ENCODE measurements around the gene GTF2F2.

Gene GTF2F2

DNA sequence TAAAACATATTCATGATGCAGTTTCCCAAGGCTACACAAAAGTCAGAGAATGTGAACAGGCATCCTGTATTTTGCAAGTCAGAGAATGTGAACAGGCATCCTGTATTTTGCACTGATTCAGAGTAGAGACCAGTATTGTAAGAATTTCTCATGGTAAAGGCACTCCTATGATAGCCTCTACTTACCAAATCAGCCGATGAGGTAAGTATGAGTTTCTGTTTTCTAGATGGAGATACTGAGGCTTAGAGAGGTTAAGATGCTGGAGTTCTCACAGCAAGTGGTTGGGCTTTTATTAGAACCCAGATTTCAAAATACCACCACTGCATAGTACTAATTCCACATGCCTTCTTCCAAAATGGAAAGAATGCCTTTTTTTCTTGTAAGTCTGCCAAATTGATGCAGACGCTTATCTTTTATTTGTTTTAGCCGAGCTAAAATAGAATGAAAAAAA, 208.4 kb downstream of the GTF2F2 start:
- no peak overlapping the region for H3K4me3 ChIP-seq (replicated peaks; ENCODE audit: low read depth, low read length)
- TF ChIP-seq, protein P1, sequence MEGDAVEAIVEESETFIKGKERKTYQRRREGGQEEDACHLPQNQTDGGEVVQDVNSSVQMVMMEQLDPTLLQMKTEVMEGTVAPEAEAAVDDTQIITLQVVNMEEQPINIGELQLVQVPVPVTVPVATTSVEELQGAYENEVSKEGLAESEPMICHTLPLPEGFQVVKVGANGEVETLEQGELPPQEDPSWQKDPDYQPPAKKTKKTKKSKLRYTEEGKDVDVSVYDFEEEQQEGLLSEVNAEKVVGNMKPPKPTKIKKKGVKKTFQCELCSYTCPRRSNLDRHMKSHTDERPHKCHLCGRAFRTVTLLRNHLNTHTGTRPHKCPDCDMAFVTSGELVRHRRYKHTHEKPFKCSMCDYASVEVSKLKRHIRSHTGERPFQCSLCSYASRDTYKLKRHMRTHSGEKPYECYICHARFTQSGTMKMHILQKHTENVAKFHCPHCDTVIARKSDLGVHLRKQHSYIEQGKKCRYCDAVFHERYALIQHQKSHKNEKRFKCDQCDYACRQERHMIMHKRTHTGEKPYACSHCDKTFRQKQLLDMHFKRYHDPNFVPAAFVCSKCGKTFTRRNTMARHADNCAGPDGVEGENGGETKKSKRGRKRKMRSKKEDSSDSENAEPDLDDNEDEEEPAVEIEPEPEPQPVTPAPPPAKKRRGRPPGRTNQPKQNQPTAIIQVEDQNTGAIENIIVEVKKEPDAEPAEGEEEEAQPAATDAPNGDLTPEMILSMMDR (IDR thresholded peaks at IDR 0.05; ENCODE audit: low read length, missing control alignments), result no peak
- DNase-seq (ENCODE audit: low read depth), result peak; percentile 88

DNA sequence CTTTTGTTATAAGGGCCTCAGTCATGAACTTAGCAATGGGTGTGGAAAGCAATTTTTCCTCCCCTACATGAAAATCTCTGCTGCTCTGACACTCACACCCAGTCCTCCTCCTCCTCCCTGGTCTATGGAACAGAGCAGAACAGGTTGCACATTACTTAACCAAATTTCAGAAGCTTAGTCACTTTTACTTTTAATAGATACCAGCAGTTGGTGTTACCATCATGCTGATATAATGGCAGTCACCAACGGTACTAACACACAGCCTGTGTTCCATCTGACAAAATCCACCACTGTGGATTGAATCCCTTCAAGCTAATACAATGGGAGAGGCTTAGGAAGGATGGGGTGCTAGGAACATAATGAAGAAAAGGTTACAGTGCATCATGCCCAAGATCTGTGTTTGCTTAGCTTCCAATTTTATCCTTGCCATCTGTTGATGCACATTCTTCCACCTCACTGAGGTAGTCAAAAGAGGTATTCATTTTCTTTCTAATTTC, 210.9 kb downstream of the GTF2F2 start:
- no peak overlapping the region for H3K4me3 ChIP-seq (replicated peaks; ENCODE audit: low read depth, low read length)
- TF ChIP-seq, protein P1 (IDR thresholded peaks at IDR 0.05; ENCODE audit: low read length, missing control alignments), result no peak
- DNase-seq (ENCODE audit: low read depth), result no peak

DNA sequence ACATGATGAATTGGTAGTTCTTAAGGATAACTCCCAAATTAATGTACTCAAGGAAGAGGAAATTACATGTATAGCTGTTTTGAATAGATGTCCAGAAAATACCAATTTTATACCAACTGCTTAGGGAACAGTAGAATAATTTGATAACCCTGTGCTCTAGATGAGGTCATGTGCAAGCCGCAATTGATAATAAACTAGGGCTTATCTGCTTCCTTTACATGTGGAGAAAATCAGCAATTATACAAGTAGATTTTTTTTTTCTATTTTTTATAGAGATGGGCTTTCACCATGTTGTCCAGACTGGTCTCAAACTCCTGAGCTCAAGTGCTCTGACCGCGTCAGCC, 211.4 kb downstream of the GTF2F2 start:
- DNase-seq (ENCODE audit: low read depth), result no peak
- TF ChIP-seq, protein P1 (IDR thresholded peaks at IDR 0.05; ENCODE audit: low read length, missing control alignments), result no peak
- H3K4me3 ChIP-seq (replicated peaks; ENCODE audit: low read depth, low read length), result no peak overlapping the region

DNA sequence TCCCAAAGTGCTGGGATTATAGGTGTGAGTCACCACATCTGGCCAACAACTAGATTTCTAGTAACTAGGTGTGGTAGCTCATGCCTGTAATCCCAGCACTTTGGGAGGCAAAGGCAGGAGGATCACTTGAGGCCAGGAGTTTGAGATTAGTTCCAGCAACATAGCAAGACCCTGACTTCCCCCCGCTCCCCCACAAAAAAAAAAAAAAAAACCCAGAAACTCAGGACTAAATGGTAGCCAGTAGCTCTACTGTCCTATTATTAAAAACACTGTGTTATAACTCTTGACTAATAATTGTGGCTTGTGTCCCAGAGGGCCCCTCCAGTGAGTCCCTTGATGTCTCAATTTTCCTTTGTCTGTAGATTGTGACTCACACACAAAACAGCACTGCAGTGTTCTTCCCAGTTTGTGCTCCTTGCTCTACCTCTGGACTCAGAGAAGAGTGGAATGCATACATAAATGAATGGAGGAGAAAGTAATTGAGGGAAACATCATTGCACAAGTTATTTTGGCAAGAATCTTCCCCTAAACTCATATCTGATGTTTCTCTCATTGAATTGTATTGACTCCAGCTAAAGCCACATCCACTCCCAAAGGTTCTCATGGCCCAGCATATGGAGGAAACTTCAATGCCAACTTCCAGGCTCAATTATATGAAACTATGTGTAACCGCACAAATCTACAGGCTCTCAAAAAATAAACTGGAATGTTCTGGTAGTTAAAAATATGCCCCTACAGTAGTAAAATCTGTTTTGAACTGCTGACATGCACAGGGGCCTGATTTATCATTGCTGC, 211.9 kb downstream of the GTF2F2 start:
- H3K4me3 ChIP-seq (replicated peaks; ENCODE audit: low read depth, low read length), result no peak overlapping the region
- TF ChIP-seq, protein P1 (IDR thresholded peaks at IDR 0.05; ENCODE audit: low read length, missing control alignments), result no peak
- peak; percentile 99 for DNase-seq (ENCODE audit: low read depth)

DNA sequence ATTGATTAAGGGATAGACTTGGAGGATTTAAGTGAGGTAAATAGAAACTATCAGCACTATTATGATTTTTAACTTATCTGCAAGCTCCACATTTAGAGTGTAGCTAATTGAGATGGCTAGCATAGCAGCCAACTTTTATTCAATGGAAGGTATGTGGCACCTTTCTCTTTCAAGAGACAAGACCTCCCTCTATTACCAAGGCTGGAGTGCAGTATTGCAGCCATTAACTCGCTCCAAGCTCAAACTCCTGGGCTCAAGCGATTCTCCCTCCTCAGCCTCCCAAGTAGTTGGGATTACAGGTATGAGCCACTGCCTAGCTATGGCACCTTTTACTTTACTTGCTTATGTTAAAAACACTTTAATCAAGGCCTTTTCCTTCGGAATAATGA, 212.5 kb downstream of the GTF2F2 start:
- DNase-seq (ENCODE audit: low read depth), result no peak
- TF ChIP-seq, protein P1 (IDR thresholded peaks at IDR 0.05; ENCODE audit: low read length, missing control alignments), result no peak
- H3K4me3 ChIP-seq (replicated peaks; ENCODE audit: low read depth, low read length), result no peak overlapping the region

DNA sequence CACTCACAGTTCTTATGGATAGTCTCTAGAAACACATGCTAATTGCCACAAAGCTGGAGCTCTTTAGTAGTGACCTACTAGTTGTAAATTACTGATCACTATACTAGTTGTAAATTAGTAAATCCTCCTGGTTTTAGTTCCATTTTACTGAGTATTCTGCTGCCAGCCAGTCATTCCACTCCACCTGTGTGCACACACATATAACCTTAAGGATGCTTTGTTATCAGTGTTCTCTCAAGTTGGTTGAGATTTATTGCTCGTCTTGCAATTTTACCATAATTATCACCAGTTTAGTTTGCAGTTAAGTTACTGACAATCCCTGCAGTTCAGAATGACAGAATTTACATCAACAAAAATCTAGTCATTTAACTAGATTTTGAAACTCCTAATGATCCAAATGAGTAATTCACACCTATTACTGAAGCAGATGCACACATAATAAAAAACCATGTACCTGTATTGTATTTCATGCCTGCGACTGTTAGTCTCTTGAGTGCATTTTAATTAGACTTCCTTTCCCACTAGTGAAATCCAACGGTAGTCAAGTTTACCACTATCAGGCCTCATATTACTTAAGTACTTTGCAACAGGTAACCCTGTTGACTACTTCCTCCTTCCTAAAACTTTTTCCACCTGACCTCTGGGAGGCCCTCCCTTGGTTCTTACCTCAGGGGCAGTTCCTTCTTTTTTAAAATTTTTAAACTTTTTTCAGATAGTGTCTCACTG, 213.1 kb downstream of the GTF2F2 start:
- TF ChIP-seq, protein P1 (IDR thresholded peaks at IDR 0.05; ENCODE audit: low read length, missing control alignments), result no peak
- no peak overlapping the region for H3K4me3 ChIP-seq (replicated peaks; ENCODE audit: low read depth, low read length)
- peak; percentile 17 for DNase-seq (ENCODE audit: low read depth)
